Stimulated activated CD4-positive, alpha-beta T cell treated with anti-CD3 and anti-CD28 coated beads, Interleukin-15, amount 100 ng/mL, for 1 hour (primary cell): Measurements from ENCODE around the gene GPX6.
"Not testable (repeated sequence)": the region's sequence is repeated elsewhere in the genome, so short reads cannot be mapped to it uniquely, and the experiment has no call there.

ENCODE experiments used
- DNase-seq, 2 donors: peaks; one replicate each; pipeline ENCODE4 v3.0.0-alpha.2; 2020; ENCODE audit warnings: low read depth in 1 of 2, low spot score in 1 of 2

Gene GPX6

GRCh38 chr6:28515676-28516075 lies at the start of gene GPX6:
Gene GPX6, minus strand, starts transcription at chr6:28515793. Its CDS starts 50 bp downstream, at chr6:28515743.
- no peak for DNase-seq

DNA sequence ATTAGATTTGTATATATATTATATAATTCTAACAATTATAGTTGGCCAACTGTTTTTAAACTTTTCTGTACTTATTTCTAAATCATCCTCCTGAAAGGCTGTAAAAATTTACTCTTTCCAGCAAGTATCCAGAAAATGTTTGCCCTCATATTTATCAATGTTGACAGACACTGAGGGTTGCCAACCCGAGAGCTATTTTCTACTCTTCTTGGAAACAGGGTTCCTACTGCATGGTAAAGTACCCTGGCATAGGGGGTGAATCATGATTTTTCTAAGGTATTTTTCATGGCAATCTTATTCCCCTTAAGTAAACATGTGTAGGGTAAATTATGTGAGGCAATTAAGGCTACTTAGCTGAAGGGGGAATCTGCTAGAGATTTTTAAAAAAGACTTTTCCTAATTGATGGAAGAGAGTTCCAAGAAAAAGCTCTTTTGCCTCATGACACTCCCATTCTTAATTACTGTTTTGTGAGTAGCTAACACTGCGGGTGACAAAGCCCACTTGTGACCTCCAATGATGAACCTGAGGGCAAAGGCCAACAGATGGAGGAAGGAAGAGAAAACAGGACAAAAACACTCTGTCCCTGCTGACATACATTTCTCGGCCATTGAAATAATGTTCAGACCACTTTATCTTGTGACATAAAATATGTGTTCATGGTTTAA lies 48.0 kb upstream of the GPX6 start:
- no peak for DNase-seq

DNA sequence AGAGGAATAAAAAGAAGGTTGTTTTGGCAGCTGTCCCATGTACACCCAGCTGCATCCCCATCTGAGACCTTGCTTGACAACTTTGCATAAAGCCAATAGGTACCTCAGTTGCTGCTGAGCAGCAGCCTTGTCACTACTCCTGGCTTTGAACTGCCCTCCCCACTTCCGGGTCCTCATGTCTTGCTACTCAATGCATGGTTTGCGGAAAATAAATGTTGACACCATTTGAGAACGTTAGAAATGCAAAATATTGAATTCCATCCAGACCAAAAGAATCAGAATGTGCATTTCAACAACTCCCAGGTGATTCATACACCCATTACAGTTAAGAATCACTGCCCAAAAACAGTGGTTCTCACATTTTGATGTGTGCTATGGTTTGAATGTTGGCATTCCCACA lies 43.0 kb upstream of the GPX6 start:
- DNase-seq = no peak

- no peak for DNase-seq
Observed at GRCh38 chr6:28555136-28555535, 39.5 kb upstream of the GPX6 start.

GRCh38 chr6:28553986-28554881 lies 38.6 kb upstream of the GPX6 start:
- no peak for DNase-seq

DNA sequence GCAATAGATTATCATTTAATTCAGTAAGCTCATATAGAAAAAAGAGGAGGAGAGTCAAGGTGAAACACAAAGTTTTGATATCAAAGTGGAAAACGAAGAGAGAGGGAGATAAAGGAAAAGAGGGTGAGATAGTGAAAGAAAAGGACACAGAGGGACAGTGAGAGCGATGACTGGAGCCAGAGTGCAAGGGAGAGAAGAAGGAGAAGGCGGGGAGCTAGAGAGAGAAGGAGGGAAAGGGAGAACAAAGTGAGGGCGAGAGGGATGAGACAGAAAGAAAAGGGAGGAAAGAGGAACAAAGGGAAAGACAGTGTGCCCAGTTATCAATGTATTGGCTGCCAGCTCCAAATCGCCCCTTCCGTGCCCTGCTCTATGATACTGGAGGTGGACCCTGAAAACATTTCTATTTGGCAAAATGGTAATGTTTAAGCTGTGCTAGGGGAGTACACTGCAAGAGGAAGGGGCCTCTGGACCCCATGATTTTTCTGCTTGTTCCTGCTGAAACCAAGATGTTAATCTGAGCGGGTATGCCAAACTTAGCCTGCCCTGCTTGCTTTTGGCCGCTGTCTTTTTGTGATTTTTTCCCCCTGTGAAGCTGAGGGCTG lies 37.9 kb upstream of the GPX6 start:
- DNase-seq = no peak

DNA sequence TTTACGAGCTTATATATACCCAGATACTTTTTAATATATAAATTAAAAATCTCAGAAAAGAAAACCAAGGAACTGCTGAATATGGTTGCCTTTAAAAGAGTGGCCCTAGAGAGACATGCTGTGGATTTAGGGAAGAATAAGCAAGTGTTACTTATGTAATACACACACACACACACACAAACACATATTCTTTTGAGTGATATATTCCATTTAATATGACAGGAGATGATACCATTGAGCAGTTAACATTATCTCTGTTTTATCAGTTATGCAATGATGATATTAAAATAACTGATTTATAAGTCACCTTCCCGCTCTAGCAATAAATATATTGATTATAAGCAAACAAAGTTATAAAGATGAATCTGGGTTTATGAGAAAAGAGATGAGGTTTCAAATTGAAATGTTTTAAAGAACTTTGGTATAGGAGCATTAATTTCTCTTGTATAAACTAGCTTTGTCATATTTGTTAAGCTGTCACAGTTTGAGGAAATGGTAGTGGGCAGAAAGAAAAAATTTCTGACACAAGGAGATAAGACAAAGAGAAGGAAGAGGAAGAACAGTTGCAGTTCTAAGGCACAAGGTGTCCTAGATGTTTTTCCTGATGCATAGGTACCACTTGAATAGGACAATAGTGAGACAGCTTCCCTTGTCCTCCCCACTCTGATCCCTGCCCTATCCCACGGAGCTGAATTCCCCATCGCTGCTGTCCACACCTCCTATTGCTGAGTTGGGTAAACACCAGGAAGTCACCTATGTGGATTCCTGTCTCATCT lies 36.5 kb upstream of the GPX6 start:
- no peak for DNase-seq

GRCh38 chr6:28547003-28547402 lies 31.4 kb upstream of the GPX6 start:
- not testable (repeated sequence) for DNase-seq

- no peak for DNase-seq
Observed at GRCh38 chr6:28545955-28546354, 30.4 kb upstream of the GPX6 start.

DNA sequence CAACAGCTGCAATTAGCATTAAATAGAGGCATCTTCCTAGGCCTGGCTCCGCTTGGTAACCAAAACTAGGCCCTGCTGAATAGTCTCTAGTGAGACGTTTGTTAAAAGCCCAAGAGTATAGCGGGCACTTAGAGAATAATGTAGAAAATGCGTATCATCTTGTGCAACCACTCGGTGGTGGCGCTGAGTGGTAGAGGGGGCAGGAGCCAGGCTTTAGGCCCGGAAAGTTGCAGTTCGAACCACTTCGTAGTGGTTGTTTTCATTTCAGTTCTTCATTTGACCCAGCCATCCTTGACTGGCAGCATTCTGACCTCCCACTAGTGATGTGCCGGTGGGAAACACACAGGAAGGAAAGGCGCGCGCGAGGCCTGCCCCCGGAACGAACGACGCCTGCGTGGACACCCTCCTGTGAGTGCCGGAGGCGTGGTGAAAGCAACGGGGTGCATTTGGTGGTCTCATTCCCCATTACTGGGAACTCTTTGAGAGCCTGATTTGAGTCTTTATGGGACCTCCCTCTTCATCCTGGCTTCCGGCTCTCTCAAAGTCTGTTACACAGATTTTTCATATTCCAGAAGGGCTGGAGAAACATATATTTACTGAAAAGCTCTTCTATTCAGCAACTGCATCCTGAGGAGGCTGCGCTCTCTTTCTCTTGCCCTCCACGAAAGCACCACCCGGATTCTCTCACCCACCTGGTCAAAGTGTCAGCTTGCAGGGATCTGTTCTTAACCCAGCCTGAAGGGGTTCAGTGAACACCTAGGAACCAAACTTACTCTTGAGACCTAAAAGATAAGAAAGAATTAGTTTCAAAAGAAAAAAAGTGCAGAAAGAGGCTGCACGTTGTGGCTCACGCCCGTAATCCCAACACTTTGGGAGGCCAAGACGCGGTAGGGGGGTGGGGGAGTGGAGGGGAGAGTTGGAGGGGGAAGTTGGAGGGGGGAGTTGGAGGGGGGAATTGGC lies 28.3 kb upstream of the GPX6 start:
- peak in 1 of 2 donors; percentile 12 for DNase-seq

- DNase-seq = peak in 1 of 2 donors; percentile 39
Observed at GRCh38 chr6:28542440-28543296, 27.1 kb upstream of the GPX6 start.

DNA sequence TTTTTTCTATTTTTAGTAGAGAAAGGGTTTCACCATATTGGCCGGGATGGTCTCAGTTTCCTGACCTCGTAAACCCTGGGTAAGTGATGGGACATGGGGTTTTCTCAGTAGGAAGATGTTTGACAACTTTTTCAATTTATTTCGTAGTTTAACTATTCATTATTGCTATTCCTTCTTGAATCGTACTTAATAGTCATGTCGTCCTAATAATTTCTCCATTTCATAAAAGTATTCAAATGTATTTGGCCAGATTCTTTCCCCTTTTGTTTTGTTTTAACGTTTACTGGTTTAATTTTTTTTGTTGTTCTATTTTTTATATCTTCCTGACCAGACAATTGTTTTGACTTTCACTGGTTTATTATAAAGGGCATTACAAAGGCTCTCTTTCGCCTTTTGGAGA lies 26.4 kb upstream of the GPX6 start:
- no peak for DNase-seq

DNA sequence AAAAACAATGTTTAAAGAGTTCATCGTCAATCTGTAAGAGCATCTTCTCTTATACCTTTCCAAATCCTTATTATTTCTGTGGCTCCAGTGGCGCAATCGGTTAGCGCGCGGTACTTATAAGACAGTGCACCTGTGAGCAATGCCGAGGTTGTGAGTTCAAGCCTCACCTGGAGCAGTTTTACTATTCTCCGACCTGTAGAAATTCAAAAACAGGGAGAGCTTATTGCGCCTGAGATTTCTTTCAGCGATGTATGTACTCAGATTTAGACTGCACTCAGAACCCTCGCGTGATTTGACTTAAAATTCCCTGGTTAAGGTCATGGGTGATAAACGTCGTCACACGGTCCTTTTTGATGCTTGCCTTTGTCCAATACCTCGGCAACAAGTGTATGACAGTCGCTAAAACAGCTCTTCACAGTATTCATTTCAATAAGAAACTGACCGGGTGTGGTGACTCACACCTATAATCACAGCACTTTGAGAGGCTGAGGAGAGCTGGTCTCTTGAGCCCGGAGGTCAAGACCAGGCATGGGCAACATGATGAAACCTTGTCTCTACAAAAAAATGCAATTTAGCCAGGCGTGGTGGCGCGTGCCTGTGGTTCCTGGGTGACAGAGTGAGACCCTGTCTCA lies 22.0 kb upstream of the GPX6 start:
- DNase-seq = no peak

DNA sequence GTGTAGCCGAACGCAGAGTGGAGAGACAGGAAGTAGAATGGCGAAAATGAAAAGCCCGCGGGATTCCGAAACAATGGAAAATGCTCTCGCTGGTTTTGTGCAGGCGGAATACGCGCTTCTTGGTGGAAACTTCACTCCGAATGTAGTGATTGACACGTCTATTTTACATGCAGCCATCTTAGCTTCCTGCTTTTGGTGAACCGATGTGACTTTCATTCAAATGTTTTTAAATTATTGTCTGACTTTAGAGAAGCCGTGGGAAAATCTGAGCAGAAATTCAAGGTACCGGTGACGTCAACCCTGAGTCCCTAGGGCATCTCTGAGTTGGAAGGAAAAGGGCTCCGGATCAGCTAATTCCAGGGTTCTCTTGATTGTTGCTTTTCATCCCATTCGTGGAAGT lies 21.5 kb upstream of the GPX6 start:
- no peak for DNase-seq

DNA sequence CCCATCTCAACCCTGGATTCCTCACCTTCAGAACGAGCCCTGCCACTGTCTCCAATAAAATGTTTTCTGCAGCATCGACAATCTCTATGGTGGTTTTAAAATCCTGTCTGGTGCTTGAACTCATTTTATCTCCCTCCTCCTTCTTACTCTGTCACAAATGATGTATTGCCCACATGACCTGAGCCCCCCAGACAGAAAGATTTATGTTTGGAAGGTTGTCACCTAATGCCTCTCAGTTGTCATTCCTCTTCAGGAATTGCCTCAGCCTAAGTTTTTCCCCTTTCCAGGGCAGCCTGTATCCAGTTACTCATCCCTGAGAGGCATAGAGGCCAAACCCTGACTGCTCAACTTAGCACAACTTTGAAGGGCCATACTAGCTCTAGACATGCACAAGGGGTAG lies 19.3 kb upstream of the GPX6 start:
- DNase-seq = no peak

GRCh38 chr6:28534306-28534705 lies 18.7 kb upstream of the GPX6 start:
- no peak for DNase-seq

GRCh38 chr6:28531479-28532128 lies 16.0 kb upstream of the GPX6 start:
- DNase-seq = no peak

GRCh38 chr6:28530777-28531176 lies 15.2 kb upstream of the GPX6 start:
- DNase-seq = no peak
